Mucosa of stomach (tissue), 1 donor: Measurements from ENCODE around the gene ZNF521.

Source experiments
- H3K27me3 ChIP-seq: one replicate; pipeline ENCODE4 v1.7.0; 2013; ENCODE audit warnings: mild to moderate bottlenecking, low read length; ENCODE audit not compliant: control insufficient read depth, insufficient read depth
- H3K36me3 ChIP-seq: one replicate; pipeline ENCODE4 v1.7.0; 2013; ENCODE audit warnings: low read length; ENCODE audit not compliant: control insufficient read depth, insufficient read depth
- H3K4me1 ChIP-seq: one replicate; pipeline ENCODE4 v1.7.0; 2013; ENCODE audit warnings: mild to moderate bottlenecking, low read length; ENCODE audit not compliant: control insufficient read depth, insufficient read depth
- H3K4me3 ChIP-seq: one replicate; pipeline ENCODE4 v1.7.0; 2013; ENCODE audit warnings: low read length
- H3K9ac ChIP-seq: one replicate; pipeline ENCODE4 v1.7.0; 2013; ENCODE audit warnings: mild to moderate bottlenecking, low read length, moderate library complexity
- H3K9me3 ChIP-seq: one replicate; pipeline ENCODE4 v1.7.0; 2013; ENCODE audit warnings: mild to moderate bottlenecking, low read length, moderate library complexity; ENCODE audit not compliant: control insufficient read depth
- donor health status: Pancreatic carcinoma.

ZNF521 gene

DNA sequence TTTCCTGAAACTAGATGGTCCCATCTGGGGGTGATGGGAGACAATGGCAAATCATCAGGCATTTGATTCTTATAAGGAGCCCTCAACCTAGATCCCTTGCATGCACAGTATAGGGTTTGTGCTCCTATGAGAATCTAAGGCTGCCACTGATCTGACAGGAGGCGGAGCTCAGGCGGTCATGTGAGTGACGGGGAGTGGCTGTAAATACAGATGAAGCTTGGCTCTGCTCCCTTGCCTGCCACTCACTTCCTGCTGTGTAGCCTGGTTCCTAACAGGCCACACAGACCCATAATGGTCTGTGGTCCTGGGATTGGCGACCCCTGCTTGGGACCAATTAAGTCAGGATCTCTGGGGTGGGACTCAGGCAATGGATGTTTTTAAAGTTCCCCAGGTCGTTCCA lies 293.4 kb downstream of the ZNF521 start:
- no peak overlapping the region for H3K9ac ChIP-seq
- H3K4me1 ChIP-seq = no peaks in the 10 kb centered on the region
- no peaks in the 10 kb centered on the region for H3K9me3 ChIP-seq
- H3K4me3 ChIP-seq = no peak overlapping the region
- no peaks in the 10 kb centered on the region for H3K27me3 ChIP-seq
- H3K36me3 ChIP-seq = no peaks in the 10 kb centered on the region

DNA sequence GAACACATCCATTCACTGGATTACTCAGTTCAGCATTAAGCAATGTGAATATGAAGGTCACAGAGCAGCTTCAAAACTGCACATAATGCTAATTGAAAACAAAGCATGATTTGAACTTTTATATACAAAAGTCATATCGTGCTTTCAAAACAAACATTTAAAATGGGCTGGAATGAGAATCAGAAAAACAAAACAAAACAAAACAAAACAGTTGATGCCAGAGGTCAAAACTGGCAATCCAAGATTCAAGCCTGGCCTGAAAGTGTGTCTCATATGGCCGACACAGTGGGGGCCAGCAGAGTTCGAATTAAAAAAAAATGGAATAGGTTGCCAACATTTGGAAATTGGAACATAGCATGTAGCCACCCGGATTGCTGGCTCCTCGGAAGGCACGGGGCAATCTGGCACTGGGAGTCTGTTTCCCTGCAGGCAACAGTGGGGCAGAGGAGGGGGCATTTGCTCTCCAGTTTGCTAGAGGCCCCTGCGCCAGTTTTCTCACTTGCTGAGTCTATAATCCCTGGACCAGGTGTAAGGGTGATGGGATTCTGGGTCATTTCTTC lies 294.4 kb downstream of the ZNF521 start:
- H3K4me3 ChIP-seq = no peak overlapping the region
- no peaks in the 10 kb centered on the region for H3K9me3 ChIP-seq
- H3K27me3 ChIP-seq = no peaks in the 10 kb centered on the region

DNA sequence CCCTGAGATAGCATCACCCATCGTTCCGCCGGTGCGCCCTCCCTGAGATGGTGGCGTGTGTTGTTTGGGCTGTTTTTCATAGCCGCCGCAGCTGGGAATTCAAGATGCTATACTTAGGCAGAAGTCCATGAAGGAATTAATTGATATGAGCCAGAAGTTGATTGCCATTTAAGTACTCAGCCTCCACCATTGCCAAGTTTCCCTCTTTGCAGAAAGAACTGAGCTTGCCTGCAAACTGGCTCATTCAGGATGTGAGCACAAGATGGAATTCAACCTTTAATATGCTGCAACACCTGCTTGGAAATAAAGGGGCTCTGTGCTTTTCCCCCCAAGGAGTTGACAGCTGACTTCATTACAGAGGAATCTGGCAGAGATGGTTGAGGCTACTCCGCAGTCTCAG lies 295.5 kb downstream of the ZNF521 start:
- Histone ChIP-seq H3K27me3 (no peaks in the 10 kb centered on the region), H3K36me3 (no peaks in the 10 kb centered on the region), H3K4me3 (no peak overlapping the region), H3K9ac (no peak overlapping the region), H3K9me3 (no peaks in the 10 kb centered on the region), H3K4me1 (no peaks in the 10 kb centered on the region)

More for the DNA sequence above, 294.4 kb downstream of the ZNF521 start:
- no peaks in the 10 kb centered on the region for H3K4me1 ChIP-seq
- no peaks in the 10 kb centered on the region for H3K36me3 ChIP-seq
- no peak overlapping the region for H3K9ac ChIP-seq

DNA sequence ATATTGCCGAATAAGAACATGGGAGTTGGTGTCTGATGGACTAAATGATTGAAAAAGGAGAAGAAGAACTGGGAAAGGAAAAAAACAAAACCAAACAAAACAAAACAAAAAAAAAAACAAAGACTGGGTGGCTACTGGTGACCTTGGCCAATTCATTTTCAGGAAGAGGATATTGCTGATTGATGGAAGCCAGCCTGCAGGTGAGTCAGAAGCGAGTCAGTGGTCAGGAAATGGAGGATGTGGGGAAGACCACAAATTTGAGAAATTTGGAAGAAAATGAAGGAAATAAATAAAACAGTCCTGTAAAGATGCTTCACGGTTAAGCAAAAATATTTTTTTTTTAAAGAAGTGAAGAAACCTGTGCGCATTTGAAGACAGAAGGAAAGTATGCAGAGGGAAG lies 296.9 kb downstream of the ZNF521 start:
- no peaks in the 10 kb centered on the region for H3K36me3 ChIP-seq
- no peaks in the 10 kb centered on the region for H3K9me3 ChIP-seq
- H3K27me3 ChIP-seq = no peaks in the 10 kb centered on the region
- no peak overlapping the region for H3K9ac ChIP-seq
- no peak overlapping the region for H3K4me3 ChIP-seq
- no peaks in the 10 kb centered on the region for H3K4me1 ChIP-seq

DNA sequence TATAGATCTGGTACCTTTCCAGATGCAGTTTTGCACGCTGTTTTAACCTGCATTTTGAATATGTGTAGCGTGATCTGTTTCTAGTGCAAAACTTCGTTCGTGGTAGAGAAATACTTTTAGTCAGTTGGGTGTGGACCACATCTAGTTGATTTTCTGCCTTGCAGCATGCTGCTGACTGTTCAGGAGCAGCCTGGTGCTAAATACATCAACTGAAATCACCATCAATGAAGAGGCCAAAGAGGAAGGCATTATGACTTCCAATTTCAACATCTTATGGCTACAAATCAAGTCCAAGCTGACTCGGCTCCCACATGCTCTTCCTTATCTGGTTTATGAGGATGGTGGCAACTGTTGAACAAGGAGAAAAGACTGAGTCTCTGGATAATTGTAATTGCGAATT lies 298.5 kb downstream of the ZNF521 start:
- no peaks in the 10 kb centered on the region for H3K4me1 ChIP-seq
- no peaks in the 10 kb centered on the region for H3K9me3 ChIP-seq
- H3K9ac ChIP-seq = no peak overlapping the region
- H3K36me3 ChIP-seq = no peaks in the 10 kb centered on the region
- H3K27me3 ChIP-seq = no peaks in the 10 kb centered on the region
- no peak overlapping the region for H3K4me3 ChIP-seq

DNA sequence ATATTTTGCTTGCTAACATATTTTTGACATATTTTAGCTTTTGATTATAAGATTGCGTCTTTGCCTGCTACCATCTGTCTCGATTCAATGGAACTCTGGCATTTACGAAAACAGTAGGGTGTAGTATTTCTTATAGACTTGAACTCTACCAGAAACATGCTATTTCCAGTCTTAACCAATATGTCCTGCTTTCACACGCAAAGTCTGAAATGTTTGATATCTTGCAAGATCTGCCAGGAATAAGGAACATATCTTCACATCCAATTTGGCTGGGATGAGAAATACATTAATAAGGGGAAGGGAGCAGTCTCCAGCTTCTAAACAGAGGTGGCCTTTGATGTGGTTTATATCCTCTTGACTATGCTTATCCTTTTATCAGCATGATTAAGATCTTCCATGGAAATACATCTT lies 299.4 kb downstream of the ZNF521 start:
- H3K27me3 ChIP-seq = no peaks in the 10 kb centered on the region
- H3K9me3 ChIP-seq = no peaks in the 10 kb centered on the region
- no peak overlapping the region for H3K4me3 ChIP-seq
- no peaks in the 10 kb centered on the region for H3K36me3 ChIP-seq
- H3K4me1 ChIP-seq = no peaks in the 10 kb centered on the region
- H3K9ac ChIP-seq = no peak overlapping the region

DNA sequence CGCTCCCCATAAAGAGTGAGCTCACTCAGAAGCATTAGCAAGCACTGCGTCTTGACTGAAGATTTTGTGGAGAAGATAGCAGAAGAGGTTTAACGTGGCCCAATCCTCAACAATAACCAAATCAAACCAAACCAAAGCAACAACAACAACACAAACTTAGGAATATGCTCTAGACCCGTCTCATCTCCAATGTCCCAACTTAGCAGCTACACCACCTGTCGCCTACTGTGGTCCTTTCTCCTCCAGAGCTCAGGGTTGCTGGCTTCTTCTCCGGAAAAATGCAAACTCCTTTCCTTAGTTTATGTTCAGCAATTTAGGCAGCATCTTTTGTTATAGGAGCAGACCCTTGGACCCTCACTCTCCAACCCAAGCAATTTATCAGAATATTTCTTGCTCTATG lies 301.4 kb downstream of the ZNF521 start:
- Histone ChIP-seq H3K9ac (no peak overlapping the region), H3K4me1 (no peaks in the 10 kb centered on the region), H3K9me3 (no peaks in the 10 kb centered on the region), H3K27me3 (no peaks in the 10 kb centered on the region), H3K4me3 (no peak overlapping the region), H3K36me3 (no peaks in the 10 kb centered on the region)

DNA sequence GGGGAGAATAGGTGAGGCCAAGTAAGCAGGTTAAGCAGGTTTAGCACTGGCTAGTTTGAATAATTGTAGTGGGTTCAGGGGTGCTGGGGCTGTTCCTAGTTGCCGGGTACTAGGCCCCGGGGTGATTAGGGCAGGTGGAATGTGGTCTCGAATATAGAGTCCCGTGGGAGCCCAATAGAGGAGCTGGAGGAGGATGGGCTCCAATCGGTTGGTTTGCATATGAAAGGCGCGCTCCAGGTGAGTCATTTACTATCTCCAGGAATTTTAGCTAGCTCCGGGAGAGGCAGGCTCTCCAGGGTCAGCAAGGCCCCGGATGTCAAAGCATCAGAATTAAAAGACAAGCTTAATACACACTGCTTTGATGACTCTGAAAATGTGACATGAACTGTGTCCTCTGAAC lies 304.0 kb downstream of the ZNF521 start:
- no peaks in the 10 kb centered on the region for H3K4me1 ChIP-seq
- no peak overlapping the region for H3K4me3 ChIP-seq
- no peaks in the 10 kb centered on the region for H3K9me3 ChIP-seq
- no peak overlapping the region for H3K9ac ChIP-seq
- H3K27me3 ChIP-seq = no peaks in the 10 kb centered on the region
- no peaks in the 10 kb centered on the region for H3K36me3 ChIP-seq

DNA sequence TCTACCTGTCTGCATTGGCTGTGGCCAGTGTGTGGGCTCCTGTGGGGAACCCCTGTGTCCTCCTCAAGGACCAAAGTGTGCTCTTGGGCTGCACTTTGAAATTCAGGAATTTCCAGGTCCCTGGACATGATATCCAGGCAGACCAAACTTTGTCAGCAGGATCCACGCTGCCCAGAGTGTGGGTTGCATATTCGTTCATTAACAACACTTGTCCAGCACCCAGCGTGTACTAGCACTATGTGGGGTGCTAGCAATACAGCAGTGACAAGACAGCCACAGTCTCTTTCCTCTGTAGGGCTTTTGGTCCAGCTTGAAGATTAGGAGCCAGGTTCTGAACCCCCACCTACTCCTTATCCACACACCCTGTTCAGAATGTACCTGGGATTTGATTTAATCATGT lies 304.5 kb downstream of the ZNF521 start:
- H3K9me3 ChIP-seq = no peaks in the 10 kb centered on the region
- no peaks in the 10 kb centered on the region for H3K36me3 ChIP-seq
- H3K4me1 ChIP-seq = no peaks in the 10 kb centered on the region
- H3K27me3 ChIP-seq = no peaks in the 10 kb centered on the region
- H3K9ac ChIP-seq = no peak overlapping the region
- no peak overlapping the region for H3K4me3 ChIP-seq

DNA sequence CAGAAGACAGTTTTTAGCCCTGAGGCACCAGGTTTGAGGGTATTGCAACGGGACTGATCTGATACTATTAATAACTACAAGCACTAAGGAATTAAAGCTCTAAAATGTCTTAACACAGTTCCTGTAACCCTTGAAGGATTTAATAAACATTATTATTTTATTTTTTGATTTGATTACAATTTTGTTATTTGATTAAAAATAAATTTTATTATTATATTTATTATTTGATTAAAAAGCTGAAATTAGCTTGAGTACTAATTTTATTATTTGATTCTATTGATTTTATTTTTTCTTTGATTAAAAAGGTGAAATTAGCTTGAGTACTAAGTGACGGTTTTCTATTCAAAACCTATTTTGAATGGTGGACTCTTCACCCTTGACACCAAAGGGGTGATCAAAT lies 307.3 kb downstream of the ZNF521 start:
- Histone ChIP-seq H3K9ac (no peak overlapping the region), H3K9me3 (no peaks in the 10 kb centered on the region), H3K4me1 (no peaks in the 10 kb centered on the region), H3K4me3 (no peak overlapping the region), H3K27me3 (peaks cover 3% of the 10 kb centered on the region), H3K36me3 (no peaks in the 10 kb centered on the region)

DNA sequence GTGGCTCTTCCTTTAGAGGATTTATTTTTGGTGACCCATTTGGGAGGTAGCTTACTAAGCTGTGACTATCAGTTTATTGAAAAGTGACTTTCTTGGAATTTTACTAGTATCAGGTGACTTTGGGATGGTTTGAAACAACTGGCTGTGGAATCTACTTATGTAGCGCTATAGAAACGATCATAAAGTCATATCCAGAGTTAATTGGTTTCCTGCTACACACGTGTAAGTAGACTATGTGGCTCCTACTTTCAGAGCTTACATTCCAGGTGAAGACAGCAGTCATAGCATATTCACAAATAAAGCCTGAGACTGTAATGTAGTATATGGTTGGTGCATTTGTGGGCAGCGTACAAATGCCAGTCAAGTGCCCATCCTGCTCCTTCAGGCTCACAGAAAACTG lies 308.9 kb downstream of the ZNF521 start:
- Histone ChIP-seq H3K4me3 (no peak overlapping the region), H3K9me3 (no peaks in the 10 kb centered on the region), H3K9ac (no peak overlapping the region), H3K36me3 (no peaks in the 10 kb centered on the region), H3K27me3 (peaks cover 3% of the 10 kb centered on the region), H3K4me1 (no peaks in the 10 kb centered on the region)

DNA sequence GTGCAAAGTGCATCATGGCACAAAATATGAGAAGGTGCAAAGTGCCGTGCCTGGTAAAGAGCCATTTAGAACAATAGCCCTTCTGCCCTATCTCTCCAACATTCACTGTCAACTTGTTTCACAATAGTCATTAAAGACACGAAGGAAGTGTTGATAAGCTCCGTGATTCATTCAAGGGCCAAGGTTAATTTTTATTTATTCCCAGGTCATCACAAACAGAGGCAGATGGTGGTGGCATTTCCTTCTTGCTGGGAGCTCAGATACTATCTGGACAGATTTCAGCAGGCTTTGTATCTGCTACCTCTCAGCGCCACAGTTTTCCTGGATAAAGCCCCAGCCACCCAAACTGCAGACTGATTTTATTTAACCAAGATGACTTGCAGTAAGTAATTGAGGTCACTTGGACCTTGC lies 309.3 kb downstream of the ZNF521 start:
- H3K4me3 ChIP-seq = no peak overlapping the region

DNA sequence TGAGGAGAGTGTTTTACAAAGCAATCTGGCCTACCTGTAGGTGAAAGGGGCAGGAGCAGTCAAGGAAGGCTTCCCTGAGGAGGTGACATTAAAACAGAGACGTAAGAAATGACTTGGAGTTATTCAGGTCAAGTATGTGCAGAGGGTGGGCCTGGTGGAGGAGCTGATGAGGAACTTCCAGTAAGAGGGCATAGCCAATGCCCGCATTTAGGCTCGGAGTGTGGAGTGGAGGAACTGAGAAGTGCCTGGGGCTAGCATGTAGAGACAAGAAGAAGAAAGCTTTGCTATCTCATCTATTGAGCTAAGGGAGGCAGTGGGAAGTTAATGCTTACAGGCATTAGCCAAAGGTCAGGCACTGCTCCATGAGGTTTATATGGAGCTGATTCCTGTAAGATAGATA lies 312.2 kb downstream of the ZNF521 start:
- peaks cover 3% of the 10 kb centered on the region for H3K27me3 ChIP-seq
- H3K4me3 ChIP-seq = no peak overlapping the region
- no peak overlapping the region for H3K9ac ChIP-seq
- H3K9me3 ChIP-seq = no peaks in the 10 kb centered on the region
- H3K36me3 ChIP-seq = no peaks in the 10 kb centered on the region
- no peaks in the 10 kb centered on the region for H3K4me1 ChIP-seq

More for the DNA sequence above, 309.3 kb downstream of the ZNF521 start:
- Histone ChIP-seq H3K9ac (no peak overlapping the region), H3K27me3 (peaks cover 3% of the 10 kb centered on the region), H3K9me3 (no peaks in the 10 kb centered on the region), H3K4me1 (no peaks in the 10 kb centered on the region), H3K36me3 (no peaks in the 10 kb centered on the region)
